HEK293 (cell line): ENCODE results near the gene NAA25.

Source experiments
- KLF8 ChIP-seq: fragments of 450-650 bp; formaldehyde crosslinking; IDR thresholded peaks from 2 replicates; pipeline ENCODE4 v1.5.1; 2016; ENCODE audit warnings: missing biosample characterization, missing genetic modification characterization
- SP7 ChIP-seq: fragments of 450-650 bp; formaldehyde crosslinking; IDR thresholded peaks from 2 replicates; pipeline ENCODE4 v1.5.1; 2016; ENCODE audit warnings: missing biosample characterization, missing genetic modification characterization
- ZBTB17 ChIP-seq: fragments of 450-650 bp; formaldehyde crosslinking; IDR thresholded peaks from 2 replicates; pipeline ENCODE4 v1.5.1; 2016; ENCODE audit warnings: missing biosample characterization, missing genetic modification characterization
- ZBTB21 ChIP-seq: fragments of 450-650 bp; formaldehyde crosslinking; IDR thresholded peaks from 2 replicates; pipeline ENCODE4 v1.5.1; 2017; ENCODE audit warnings: missing biosample characterization, missing genetic modification characterization
- ZBTB48 ChIP-seq: fragments of 450-650 bp; formaldehyde crosslinking; IDR thresholded peaks from 2 replicates; pipeline ENCODE4 v1.5.1; 2016; ENCODE audit warnings: missing biosample characterization, missing genetic modification characterization
- ZEB2 ChIP-seq: fragments of 450-650 bp; formaldehyde crosslinking; IDR thresholded peaks from 2 replicates; pipeline ENCODE4 v1.5.1; 2016; ENCODE audit warnings: missing biosample characterization, missing genetic modification characterization
- ZFP3 ChIP-seq: fragments of 450-650 bp; formaldehyde crosslinking; IDR thresholded peaks from 2 replicates; pipeline ENCODE4 v1.5.1; 2016; ENCODE audit warnings: low read depth, missing biosample characterization, missing genetic modification characterization
- ZIC2 ChIP-seq: fragments of 450-650 bp; formaldehyde crosslinking; IDR thresholded peaks from 2 replicates; pipeline ENCODE4 v1.5.1; 2016; ENCODE audit warnings: missing biosample characterization, missing genetic modification characterization
- ZNF132 ChIP-seq: fragments of 450-650 bp; formaldehyde crosslinking; IDR thresholded peaks from 2 replicates; pipeline ENCODE4 v1.5.1; 2017; ENCODE audit warnings: missing biosample characterization, missing genetic modification characterization, borderline replicate concordance
- ZNF2 ChIP-seq: fragments of 450-650 bp; formaldehyde crosslinking; IDR thresholded peaks from 2 replicates; pipeline ENCODE4 v1.5.1; 2016; ENCODE audit warnings: missing biosample characterization, missing genetic modification characterization
- ZNF24 ChIP-seq: fragments of 450-650 bp; formaldehyde crosslinking; IDR thresholded peaks from 2 replicates; pipeline ENCODE4 v1.5.1; 2016; ENCODE audit warnings: missing biosample characterization, missing genetic modification characterization
- ZNF341 ChIP-seq: fragments of 450-650 bp; formaldehyde crosslinking; IDR thresholded peaks from 2 replicates; pipeline ENCODE4; 2016; ENCODE audit warnings: low read depth, missing biosample characterization, missing genetic modification characterization
- ZNF391 ChIP-seq: fragments of 450-650 bp; formaldehyde crosslinking; IDR thresholded peaks from 2 replicates; pipeline ENCODE4 v1.5.1; 2016; ENCODE audit warnings: low read depth, missing biosample characterization, missing genetic modification characterization, borderline replicate concordance
- ZNF48 ChIP-seq: fragments of 450-650 bp; formaldehyde crosslinking; IDR thresholded peaks from 2 replicates; pipeline ENCODE4 v1.5.1; 2016; ENCODE audit warnings: missing biosample characterization, missing genetic modification characterization
- ZNF544 ChIP-seq: fragments of 450-650 bp; formaldehyde crosslinking; IDR thresholded peaks from 2 replicates; pipeline ENCODE4 v1.5.0; 2017; ENCODE audit warnings: missing biosample characterization, missing genetic modification characterization
- ZNF626 ChIP-seq: fragments of 450-650 bp; sonication (Bioruptor Pico); formaldehyde crosslinking; IDR thresholded peaks from 2 replicates; pipeline ENCODE4 v1.5.1; 2018; ENCODE audit warnings: missing biosample characterization, missing genetic modification characterization, inconsistent platforms
- ZNF629 ChIP-seq: fragments of 450-650 bp; formaldehyde crosslinking; IDR thresholded peaks from 2 replicates; pipeline ENCODE4 v1.5.1; 2017; ENCODE audit warnings: missing biosample characterization, missing genetic modification characterization
- ZNF747 ChIP-seq: fragments of 450-650 bp; formaldehyde crosslinking; IDR thresholded peaks from 2 replicates; pipeline ENCODE4 v1.5.1; 2016; ENCODE audit warnings: missing biosample characterization, missing genetic modification characterization
- ZXDB ChIP-seq: fragments of 450-650 bp; formaldehyde crosslinking; IDR thresholded peaks from 2 replicates; pipeline ENCODE4 v1.5.1; 2016; ENCODE audit warnings: missing biosample characterization, missing genetic modification characterization
- TF ChIP-seq, protein P1 (sequence below): fragments of 450-650 bp; formaldehyde crosslinking; IDR thresholded peaks from 2 replicates; pipeline ENCODE4 v1.5.1; 2016; ENCODE audit warnings: missing biosample characterization, missing genetic modification characterization
- TF ChIP-seq, protein P2 (sequence below): fragments of 450-650 bp; formaldehyde crosslinking; IDR thresholded peaks from 2 replicates; pipeline ENCODE4 v1.5.1; 2016; ENCODE audit warnings: missing biosample characterization, missing genetic modification characterization
- TF ChIP-seq, protein P3 (sequence below): fragments of 450-650 bp; formaldehyde crosslinking; conservative IDR thresholded peaks from 2 replicates; pipeline ENCODE4 v1.5.1; 2016; ENCODE audit warnings: low read depth, missing biosample characterization, missing genetic modification characterization
- TF ChIP-seq, protein P4 (sequence below): fragments of 450-650 bp; formaldehyde crosslinking; IDR thresholded peaks from 2 replicates; pipeline ENCODE4 v1.5.1; 2016; ENCODE audit warnings: missing biosample characterization, missing genetic modification characterization
- TF ChIP-seq, protein P5 (sequence below): fragments of 450-650 bp; formaldehyde crosslinking; IDR thresholded peaks from 2 replicates; pipeline ENCODE4 v1.5.1; 2017; ENCODE audit warnings: missing biosample characterization, missing genetic modification characterization
- TF ChIP-seq, protein P6 (sequence below): fragments of 450-650 bp; formaldehyde crosslinking; IDR thresholded peaks from 2 replicates; pipeline ENCODE4 v1.5.1; 2017; ENCODE audit warnings: missing biosample characterization, missing genetic modification characterization

The NAA25 gene

DNA sequence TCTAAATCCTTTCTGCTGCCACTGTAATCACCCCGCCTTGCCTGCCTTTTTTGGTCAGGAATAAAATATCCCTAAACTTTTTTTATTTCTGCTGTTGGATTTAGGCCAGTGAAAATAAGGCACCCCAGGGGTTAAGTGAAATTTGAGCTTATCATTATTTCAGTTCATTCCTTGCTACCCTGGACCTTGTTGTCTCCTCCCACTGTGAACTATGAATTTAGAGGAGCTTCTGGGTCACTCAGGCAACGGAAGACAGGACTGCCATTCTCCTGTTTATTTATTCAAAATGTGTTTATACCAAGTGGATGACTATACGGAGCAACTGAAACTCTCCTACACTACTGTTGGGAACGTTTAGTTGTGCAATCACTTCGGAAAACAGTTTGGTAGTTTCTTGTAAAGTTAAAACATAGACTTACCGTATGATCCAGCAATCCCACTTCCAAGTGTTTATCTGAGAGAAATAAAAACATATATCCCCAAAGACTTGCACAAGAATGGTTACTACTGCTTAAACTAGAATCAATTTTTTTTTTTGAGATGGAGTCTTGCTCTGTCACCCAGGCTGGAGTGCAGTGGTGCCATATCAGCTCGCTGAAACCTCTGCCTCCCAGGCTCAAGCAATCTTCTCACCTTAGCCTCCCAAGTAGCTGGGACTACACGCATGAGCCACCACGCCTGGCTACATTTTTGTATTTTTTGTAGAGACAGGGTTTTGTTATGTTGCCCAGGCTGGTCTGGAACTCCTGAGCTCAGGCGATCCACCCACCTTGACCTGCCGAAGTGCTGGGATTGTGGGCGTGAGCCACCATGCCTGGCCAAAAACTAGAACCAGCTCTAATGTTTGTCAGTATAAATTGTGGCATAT lies 14.5 kb upstream of the NAA25 start (continued):
- TF ChIP-seq, protein P1, sequence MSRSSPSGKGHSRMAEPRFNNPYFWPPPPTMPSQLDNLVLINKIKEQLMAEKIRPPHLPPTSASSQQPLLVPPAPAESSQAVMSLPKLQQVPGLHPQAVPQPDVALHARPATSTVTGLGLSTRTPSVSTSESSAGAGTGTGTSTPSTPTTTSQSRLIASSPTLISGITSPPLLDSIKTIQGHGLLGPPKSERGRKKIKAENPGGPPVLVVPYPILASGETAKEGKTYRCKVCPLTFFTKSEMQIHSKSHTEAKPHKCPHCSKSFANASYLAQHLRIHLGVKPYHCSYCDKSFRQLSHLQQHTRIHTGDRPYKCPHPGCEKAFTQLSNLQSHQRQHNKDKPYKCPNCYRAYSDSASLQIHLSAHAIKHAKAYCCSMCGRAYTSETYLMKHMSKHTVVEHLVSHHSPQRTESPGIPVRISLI (tag by site-specific recombination), result peak; percentile 73
- TF ChIP-seq, protein P2, sequence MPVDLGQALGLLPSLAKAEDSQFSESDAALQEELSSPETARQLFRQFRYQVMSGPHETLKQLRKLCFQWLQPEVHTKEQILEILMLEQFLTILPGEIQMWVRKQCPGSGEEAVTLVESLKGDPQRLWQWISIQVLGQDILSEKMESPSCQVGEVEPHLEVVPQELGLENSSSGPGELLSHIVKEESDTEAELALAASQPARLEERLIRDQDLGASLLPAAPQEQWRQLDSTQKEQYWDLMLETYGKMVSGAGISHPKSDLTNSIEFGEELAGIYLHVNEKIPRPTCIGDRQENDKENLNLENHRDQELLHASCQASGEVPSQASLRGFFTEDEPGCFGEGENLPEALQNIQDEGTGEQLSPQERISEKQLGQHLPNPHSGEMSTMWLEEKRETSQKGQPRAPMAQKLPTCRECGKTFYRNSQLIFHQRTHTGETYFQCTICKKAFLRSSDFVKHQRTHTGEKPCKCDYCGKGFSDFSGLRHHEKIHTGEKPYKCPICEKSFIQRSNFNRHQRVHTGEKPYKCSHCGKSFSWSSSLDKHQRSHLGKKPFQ (tag by site-specific recombination), result peak; percentile 88
- TF ChIP-seq ZNF391, result no peak
- TF ChIP-seq ZNF747, result no peak
- no peak for TF ChIP-seq ZNF132 (tag by site-specific recombination)
- no peak for TF ChIP-seq ZNF544 (tag by site-specific recombination)
- TF ChIP-seq, protein P3, sequence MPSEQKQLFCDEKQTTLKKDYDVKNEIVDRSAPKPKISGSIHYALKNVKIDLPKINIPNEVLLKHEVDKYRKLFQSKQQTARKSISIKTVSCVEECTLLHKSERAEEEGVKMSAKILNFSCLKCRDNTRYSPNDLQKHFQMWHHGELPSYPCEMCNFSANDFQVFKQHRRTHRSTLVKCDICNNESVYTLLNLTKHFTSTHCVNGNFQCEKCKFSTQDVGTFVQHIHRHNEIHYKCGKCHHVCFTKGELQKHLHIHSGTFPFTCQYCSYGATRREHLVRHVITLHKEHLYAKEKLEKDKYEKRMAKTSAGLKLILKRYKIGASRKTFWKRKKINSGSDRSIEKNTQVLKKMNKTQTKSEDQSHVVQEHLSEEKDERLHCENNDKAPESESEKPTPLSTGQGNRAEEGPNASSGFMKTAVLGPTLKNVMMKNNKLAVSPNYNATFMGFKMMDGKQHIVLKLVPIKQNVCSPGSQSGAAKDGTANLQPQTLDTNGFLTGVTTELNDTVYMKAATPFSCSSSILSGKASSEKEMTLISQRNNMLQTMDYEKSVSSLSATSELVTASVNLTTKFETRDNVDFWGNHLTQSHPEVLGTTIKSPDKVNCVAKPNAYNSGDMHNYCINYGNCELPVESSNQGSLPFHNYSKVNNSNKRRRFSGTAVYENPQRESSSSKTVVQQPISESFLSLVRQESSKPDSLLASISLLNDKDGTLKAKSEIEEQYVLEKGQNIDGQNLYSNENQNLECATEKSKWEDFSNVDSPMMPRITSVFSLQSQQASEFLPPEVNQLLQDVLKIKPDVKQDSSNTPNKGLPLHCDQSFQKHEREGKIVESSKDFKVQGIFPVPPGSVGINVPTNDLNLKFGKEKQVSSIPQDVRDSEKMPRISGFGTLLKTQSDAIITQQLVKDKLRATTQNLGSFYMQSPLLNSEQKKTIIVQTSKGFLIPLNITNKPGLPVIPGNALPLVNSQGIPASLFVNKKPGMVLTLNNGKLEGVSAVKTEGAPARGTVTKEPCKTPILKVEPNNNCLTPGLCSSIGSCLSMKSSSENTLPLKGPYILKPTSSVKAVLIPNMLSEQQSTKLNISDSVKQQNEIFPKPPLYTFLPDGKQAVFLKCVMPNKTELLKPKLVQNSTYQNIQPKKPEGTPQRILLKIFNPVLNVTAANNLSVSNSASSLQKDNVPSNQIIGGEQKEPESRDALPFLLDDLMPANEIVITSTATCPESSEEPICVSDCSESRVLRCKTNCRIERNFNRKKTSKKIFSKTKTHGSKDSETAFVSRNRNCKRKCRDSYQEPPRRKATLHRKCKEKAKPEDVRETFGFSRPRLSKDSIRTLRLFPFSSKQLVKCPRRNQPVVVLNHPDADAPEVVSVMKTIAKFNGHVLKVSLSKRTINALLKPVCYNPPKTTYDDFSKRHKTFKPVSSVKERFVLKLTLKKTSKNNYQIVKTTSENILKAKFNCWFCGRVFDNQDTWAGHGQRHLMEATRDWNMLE, result 0 out of 2 replicates have a peak, but pooled peaks have one; percentile 52
- peak; percentile 17; the same call in 1 of the 2 replicates for TF ChIP-seq ZBTB21
- 0 out of 2 replicates have a peak, but pooled peaks have one; percentile 58 for TF ChIP-seq ZEB2
- TF ChIP-seq SP7 (tag by site-specific recombination), result peak; percentile 97
- 0 out of 2 replicates have a peak, but pooled peaks have one; percentile 10 for TF ChIP-seq ZNF341 (tag by site-specific recombination)
- TF ChIP-seq ZNF626 (tag by site-specific recombination), result no peak
- peak; percentile 59; the same call in 1 of the 2 replicates for TF ChIP-seq KLF8 (tag by site-specific recombination)
- TF ChIP-seq ZBTB17, result peak; percentile 64
- TF ChIP-seq ZIC2 (tag by site-specific recombination), result peak; percentile 58
- peak; percentile 56 for TF ChIP-seq ZNF629 (tag by site-specific recombination)
- TF ChIP-seq ZBTB48 (tag by site-specific recombination), result 0 out of 2 replicates have a peak, but pooled peaks have one; percentile 29
- TF ChIP-seq, protein P4, sequence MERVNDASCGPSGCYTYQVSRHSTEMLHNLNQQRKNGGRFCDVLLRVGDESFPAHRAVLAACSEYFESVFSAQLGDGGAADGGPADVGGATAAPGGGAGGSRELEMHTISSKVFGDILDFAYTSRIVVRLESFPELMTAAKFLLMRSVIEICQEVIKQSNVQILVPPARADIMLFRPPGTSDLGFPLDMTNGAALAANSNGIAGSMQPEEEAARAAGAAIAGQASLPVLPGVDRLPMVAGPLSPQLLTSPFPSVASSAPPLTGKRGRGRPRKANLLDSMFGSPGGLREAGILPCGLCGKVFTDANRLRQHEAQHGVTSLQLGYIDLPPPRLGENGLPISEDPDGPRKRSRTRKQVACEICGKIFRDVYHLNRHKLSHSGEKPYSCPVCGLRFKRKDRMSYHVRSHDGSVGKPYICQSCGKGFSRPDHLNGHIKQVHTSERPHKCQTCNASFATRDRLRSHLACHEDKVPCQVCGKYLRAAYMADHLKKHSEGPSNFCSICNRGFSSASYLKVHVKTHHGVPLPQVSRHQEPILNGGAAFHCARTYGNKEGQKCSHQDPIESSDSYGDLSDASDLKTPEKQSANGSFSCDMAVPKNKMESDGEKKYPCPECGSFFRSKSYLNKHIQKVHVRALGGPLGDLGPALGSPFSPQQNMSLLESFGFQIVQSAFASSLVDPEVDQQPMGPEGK (tag by site-specific recombination), result no peak
- 0 out of 2 replicates have a peak, but pooled peaks have one; percentile 52 for TF ChIP-seq ZNF2
- TF ChIP-seq ZNF48 (tag by site-specific recombination), result no peak
- TF ChIP-seq ZNF24 (tag by site-specific recombination), result peak; percentile 65; the same call in 1 of the 2 replicates
- TF ChIP-seq ZXDB, result peak; percentile 64
- TF ChIP-seq, protein P5, sequence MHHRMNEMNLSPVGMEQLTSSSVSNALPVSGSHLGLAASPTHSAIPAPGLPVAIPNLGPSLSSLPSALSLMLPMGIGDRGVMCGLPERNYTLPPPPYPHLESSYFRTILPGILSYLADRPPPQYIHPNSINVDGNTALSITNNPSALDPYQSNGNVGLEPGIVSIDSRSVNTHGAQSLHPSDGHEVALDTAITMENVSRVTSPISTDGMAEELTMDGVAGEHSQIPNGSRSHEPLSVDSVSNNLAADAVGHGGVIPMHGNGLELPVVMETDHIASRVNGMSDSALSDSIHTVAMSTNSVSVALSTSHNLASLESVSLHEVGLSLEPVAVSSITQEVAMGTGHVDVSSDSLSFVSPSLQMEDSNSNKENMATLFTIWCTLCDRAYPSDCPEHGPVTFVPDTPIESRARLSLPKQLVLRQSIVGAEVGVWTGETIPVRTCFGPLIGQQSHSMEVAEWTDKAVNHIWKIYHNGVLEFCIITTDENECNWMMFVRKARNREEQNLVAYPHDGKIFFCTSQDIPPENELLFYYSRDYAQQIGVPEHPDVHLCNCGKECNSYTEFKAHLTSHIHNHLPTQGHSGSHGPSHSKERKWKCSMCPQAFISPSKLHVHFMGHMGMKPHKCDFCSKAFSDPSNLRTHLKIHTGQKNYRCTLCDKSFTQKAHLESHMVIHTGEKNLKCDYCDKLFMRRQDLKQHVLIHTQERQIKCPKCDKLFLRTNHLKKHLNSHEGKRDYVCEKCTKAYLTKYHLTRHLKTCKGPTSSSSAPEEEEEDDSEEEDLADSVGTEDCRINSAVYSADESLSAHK, result peak; percentile 99
- peak; percentile 69 for TF ChIP-seq ZFP3 (tag by site-specific recombination)
- TF ChIP-seq, protein P6, sequence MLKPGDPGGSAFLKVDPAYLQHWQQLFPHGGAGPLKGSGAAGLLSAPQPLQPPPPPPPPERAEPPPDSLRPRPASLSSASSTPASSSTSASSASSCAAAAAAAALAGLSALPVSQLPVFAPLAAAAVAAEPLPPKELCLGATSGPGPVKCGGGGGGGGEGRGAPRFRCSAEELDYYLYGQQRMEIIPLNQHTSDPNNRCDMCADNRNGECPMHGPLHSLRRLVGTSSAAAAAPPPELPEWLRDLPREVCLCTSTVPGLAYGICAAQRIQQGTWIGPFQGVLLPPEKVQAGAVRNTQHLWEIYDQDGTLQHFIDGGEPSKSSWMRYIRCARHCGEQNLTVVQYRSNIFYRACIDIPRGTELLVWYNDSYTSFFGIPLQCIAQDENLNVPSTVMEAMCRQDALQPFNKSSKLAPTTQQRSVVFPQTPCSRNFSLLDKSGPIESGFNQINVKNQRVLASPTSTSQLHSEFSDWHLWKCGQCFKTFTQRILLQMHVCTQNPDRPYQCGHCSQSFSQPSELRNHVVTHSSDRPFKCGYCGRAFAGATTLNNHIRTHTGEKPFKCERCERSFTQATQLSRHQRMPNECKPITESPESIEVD (tag by site-specific recombination), result peak; percentile 85
